HFFc6 (cell line): ENCODE measurements around the gene ADCY4. TPM values are rescaled to one million over a fixed set of nuclear protein-coding genes. Genes with fewer than 3 reads are reported as not detected.

Experiments used
- DNase-seq: peaks from one replicate; pipeline ENCODE4 v3.0.0-alpha.2; 2018
- H3K27ac Mint-ChIP-seq: 2 replicates; pipeline ENCODE4 v1.8.0; 2020; ENCODE audit warnings: mild to moderate bottlenecking, mixed read lengths
- H3K27me3 Mint-ChIP-seq: 2 replicates; pipeline ENCODE4 v1.8.0; 2021; ENCODE audit warnings: mild to moderate bottlenecking, moderate library complexity, mixed read lengths; ENCODE audit not compliant: insufficient read depth
- H3K36me3 Mint-ChIP-seq: 2 replicates; pipeline ENCODE4 v1.8.0; 2021; ENCODE audit warnings: low read depth, mixed read lengths
- H3K4me1 Mint-ChIP-seq: 2 replicates; pipeline ENCODE4 v1.8.0; 2020; ENCODE audit warnings: low read depth, mixed read lengths
- H3K4me3 Mint-ChIP-seq: 2 replicates; pipeline ENCODE4 v1.8.0; 2020; ENCODE audit warnings: mild to moderate bottlenecking, moderate library complexity, mixed read lengths
- H3K9me3 Mint-ChIP-seq: 2 replicates; pipeline ENCODE4 v1.8.0; 2020; ENCODE audit warnings: mild to moderate bottlenecking, mixed read lengths
- CTCF ChIP-seq: fragments of 200-600 bp; sonication (generic); IDR thresholded peaks from 2 replicates; pipeline ENCODE4 v1.5.0; 2021; ENCODE audit warnings: antibody characterized with exemption, mild to moderate bottlenecking
- total RNA-seq, 6 experiments: library from RNA; stranded (reverse); fragmentation: NEBNext Ultra II Directional; extraction: Animal tissue kit (Norgen Biotek cat#: 25700); gene quantifications; 2 replicates in 1 of 6; 3 replicates in 5 of 6; pipeline ENCODE4 v1.2.3, GENCODE V29; 2021

The ADCY4 gene
- total RNA-seq, 6 experiments from 2014 or later: 0.25 to 0.41 (median 0.34) TPM; not detected in 3

GRCh38 chr14:24378981-24379906 lies 44.4 kb upstream of the ADCY4 start:
- no peaks in the 10 kb centered on the region for H3K9me3 Mint-ChIP-seq
- H3K27ac Mint-ChIP-seq: no peak overlapping the region
- H3K4me1 Mint-ChIP-seq: peaks cover 12% of the 10 kb centered on the region; the same call in 1 of the 2 replicates
- no peak for TF ChIP-seq CTCF
- peaks cover 12% of the 10 kb centered on the region for H3K36me3 Mint-ChIP-seq
- H3K4me3 Mint-ChIP-seq: no peak overlapping the region
- H3K27me3 Mint-ChIP-seq: peaks cover 2% of the 10 kb centered on the region
- no peak for DNase-seq

GRCh38 chr14:24378327-24378726 lies 43.5 kb upstream of the ADCY4 start:
- Mint-ChIP-seq H3K4me1 (peaks cover 12% of the 10 kb centered on the region; the same call in 1 of the 2 replicates), H3K27me3 (peaks cover 2% of the 10 kb centered on the region), H3K27ac (no peak overlapping the region), H3K9me3 (no peaks in the 10 kb centered on the region), H3K36me3 (peaks cover 21% of the 10 kb centered on the region), H3K4me3 (no peak overlapping the region)
- DNase-seq: no peak
- no peak for TF ChIP-seq CTCF

GRCh38 chr14:24377657-24378056 lies 42.8 kb upstream of the ADCY4 start:
- Mint-ChIP-seq H3K27ac (no peak overlapping the region), H3K4me3 (no peak overlapping the region), H3K27me3 (peaks cover 2% of the 10 kb centered on the region), H3K36me3 (peaks cover 28% of the 10 kb centered on the region), H3K4me1 (peaks cover 12% of the 10 kb centered on the region; the same call in 1 of the 2 replicates), H3K9me3 (no peaks in the 10 kb centered on the region)
- DNase-seq: no peak
- TF ChIP-seq CTCF: no peak

- Mint-ChIP-seq H3K9me3 (no peaks in the 10 kb centered on the region), H3K27me3 (peaks cover 2% of the 10 kb centered on the region), H3K4me1 (peaks cover 12% of the 10 kb centered on the region; the same call in 1 of the 2 replicates), H3K27ac (no peak overlapping the region), H3K36me3 (peaks cover 32% of the 10 kb centered on the region), H3K4me3 (no peak overlapping the region)
- DNase-seq: no peak
- no peak for TF ChIP-seq CTCF
These were observed 42.3 kb upstream of the ADCY4 start for GRCh38 chr14:24377126-24377525.

GRCh38 chr14:24376448-24377070 lies 41.7 kb upstream of the ADCY4 start:
- H3K9me3 Mint-ChIP-seq: no peaks in the 10 kb centered on the region
- peaks cover 13% of the 10 kb centered on the region; the same call in 1 of the 2 replicates for H3K4me1 Mint-ChIP-seq

More at GRCh38 chr14:24376448-24377070, 41.7 kb upstream of the ADCY4 start:
- H3K4me3 Mint-ChIP-seq: no peak overlapping the region
- peaks cover 2% of the 10 kb centered on the region for H3K27me3 Mint-ChIP-seq
- no peak for TF ChIP-seq CTCF
- H3K36me3 Mint-ChIP-seq: peaks cover 34% of the 10 kb centered on the region
- no peak for DNase-seq
- no peak overlapping the region for H3K27ac Mint-ChIP-seq
